NCI-H82 treated with DMSO at 0.1 percent for 48 hours (cell line): ENCODE measurements around the gene DYNLL2.
"Not testable (repeated sequence)": the region's sequence is repeated elsewhere in the genome, so short reads cannot be mapped to it uniquely, and the experiment has no call there.

Source experiments
- DNase-seq: peaks from one replicate; lab custom pipeline; 2025; ENCODE audit not compliant: unreplicated experiment; lab: John Stamatoyannopoulos, UW

The DYNLL2 gene

DNA sequence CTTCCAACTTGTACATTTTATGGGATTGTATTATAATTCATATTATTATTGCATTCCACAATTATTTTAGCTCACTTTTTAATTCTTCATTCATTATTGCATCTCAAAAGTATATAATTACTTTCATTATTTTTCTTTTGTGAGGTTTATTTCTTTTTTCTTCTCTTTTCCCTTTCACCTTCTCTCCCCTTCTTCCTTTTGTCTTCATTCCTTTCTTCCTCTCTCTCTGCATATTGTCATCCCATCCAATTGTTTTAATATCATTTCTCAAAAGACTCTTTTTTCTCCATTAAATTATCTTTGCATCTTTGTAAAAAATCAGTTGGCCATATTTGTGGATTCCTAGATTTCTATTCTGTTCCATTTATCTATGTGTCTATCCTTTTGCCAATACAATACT lies 17.3 kb downstream of the DYNLL2 start:
- DNase-seq, result no peak

DNA sequence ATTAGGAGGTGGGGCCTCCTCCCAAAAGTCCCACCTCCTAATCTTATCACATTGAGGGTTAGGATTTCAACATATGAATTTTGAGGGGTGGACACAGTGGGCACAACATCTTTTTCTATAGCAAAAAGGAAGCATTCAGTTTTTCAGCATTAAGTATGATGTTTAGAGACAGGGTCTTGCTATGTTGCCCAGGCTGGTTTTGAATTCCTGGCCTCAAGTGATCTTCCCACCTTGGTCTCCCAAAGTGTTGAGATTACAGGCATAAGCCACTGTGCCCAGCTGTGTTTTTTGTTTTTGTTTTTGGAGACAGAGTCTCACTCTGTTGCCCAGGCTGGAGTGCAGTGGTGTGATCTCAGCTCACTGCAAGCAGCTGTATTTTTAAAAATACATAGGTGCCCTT lies 18.7 kb downstream of the DYNLL2 start:
- DNase-seq, result not testable (repeated sequence)

DNA sequence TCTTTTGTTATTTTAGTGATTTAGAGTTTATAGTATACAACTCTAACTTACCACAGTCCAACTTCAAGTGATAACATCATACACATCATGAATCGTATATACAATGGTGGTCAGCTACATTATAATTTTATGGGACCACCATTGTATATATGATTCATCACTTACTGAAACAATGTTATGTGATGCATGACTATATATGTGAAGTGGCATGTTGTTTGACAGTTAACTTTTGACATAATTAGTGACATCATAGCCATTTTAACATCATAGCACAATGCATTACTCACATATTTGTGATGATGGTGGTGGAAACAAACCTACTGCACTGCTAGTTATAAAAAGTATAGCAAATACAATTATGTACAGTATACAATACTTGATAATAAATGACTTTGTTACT lies 21.9 kb downstream of the DYNLL2 start:
- no peak for DNase-seq

DNA sequence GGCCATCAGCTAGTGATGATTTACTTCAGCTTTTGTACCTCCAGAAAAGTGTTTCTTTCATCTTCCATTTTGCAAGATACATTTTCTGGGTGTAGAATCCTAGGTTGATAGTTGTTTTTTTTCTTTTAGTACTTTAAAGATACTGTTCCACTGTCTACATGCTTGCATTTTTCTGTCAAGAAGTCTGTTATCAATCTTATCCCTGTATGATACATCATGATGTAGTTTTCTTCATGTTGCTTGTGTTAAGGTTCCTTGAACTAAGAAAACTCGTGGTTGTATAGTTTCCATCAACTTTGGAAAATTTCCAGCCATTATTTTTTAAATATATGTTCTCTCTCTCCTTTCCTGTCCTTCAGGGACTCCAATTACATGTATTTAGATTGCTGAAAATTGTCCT lies 24.1 kb downstream of the DYNLL2 start:
- DNase-seq, result no peak

DNA sequence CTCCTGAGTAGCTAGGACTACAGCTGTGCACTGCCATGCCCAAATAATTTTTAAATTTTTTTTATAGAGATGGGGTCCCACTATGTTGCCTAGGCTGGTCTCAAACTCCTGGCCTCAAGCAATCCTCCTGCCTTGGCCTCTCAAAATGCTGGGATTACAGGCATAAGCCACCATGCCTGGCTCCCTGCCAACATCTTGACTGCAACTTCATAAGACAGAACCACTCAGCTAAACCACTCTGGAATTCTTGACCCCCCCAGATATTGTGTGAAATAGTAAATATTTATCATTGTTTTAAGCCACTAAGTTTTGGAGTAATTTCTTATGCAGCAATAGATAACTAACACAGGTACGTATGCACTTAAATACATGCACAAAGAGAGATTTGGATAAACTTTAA lies 26.0 kb downstream of the DYNLL2 start:
- no peak for DNase-seq

DNA sequence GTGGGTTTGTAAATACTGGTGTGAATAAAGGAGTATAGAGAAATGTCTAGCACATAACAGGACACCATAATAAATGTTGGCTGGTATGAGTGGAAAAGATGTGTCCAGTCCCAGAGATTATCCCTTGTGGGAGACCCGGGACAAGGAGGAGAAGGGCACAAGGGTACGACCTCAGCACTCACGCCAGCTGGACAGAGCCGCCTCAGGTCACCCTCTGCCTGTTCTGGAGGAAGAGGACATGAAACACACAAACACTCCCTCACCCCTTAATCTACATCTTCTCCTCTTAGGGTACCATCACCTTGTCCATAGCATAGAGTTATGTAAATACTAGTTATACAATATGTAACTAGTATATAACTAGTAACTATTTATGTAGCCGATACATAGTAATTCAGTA lies 26.8 kb downstream of the DYNLL2 start:
- no peak for DNase-seq

DNA sequence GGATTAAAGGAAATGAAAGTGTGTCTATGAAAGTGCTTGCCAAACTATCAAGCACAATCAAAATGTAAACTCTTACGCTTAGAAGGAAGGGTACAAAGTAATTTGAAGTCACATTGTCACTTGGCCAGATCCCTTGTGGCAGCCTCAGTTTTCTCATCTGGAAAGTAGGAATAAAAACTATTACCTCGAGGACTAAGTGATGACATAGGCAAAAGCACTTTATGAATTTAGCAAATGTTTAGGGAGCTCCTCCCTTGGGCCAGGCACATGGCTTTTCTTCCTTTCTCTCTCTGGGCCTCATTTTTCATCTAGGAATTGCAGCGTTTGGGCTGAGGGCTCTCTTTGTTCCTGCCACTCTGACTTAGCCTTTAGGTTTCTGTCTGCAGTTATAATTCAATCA lies 28.5 kb downstream of the DYNLL2 start:
- DNase-seq, result no peak

DNA sequence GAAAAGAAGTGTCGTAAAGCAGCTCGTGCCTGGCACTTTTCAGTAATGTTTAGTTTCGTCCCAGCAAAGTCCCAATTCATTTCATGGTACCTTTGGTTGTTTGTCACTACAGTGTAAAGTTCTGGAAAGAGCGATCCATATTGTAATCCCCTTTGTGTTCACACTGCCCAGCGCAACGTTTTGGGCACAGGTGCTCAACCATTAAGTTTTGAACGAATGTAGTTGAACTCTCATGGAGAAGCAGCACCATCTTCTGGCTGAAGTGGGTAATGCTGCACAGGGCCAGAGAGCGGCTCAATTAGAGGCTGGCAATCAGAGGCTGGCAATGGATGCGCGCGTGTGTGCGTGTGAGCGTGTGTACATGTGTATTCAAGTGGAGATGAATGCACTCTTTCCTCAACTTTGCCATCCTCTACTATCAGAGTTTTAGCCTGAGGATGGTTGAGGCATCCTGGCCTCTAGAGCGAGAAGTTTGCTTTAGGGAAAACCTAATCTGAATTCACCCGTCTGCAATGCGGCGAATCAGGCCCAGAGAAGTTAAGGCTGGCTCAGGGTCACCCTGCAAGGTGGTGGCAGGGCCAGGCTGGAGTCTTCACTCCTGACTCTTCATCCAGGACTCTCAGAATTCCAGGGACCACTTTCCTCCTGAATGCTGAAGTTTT lies 29.9 kb downstream of the DYNLL2 start:
- DNase-seq, result peak; percentile 54

DNA sequence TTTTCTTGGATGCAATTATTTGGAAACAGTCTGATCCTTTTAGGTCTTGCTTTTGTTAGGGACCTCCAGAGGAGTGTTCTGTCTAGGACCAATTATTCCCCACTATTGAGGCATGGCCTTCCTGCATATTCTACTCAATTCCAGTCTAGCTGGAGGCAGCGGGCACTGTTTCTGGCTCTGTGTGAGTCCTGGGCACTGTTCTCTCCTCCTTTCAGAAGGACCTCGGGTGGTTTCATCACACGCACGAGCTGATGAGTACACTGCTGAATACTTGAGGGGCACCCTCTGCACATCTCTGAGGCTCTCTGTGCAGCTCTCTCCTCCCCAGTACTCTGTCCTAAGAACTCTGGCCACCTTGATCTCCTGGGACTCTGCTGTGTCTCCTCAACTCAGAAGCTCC lies 30.7 kb downstream of the DYNLL2 start:
- DNase-seq, result no peak

DNA sequence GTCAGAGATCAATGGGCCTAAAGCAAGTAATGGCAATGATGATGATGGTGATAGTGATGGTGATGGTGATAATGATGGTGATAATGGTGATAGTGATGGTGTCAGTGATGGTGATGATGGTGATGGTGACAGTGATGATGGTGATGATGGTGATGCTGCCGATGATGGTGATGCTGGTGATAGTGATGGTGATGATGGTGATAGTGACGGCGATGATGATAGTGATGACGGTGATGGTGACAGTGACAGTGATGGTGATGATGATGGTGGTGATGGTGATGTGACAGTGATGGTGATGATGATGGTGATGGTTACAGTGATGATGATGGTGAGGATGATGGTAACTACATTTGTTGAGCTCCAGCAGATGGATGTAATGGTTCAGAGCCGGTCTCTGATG lies 34.2 kb downstream of the DYNLL2 start:
- DNase-seq, result no peak

DNA sequence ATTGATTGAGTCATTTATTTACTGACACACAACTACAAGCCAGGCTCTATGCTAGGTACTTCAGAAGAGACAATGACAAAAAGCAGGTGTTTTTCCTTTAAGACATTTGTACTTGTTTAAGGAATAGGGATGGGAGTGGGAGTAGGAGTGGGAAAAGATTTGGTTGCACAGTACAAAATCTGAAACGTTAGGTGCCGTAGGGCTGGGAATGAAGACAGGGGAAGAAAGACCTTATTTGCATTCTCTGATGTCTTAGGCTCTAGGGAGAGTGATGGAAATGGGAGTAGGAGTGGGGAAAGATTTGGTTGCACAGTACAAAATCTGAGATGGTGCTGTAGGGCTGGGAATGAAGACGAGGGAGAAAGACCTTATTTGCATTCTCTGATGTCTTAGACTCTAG lies 36.3 kb downstream of the DYNLL2 start:
- DNase-seq, result no peak

DNA sequence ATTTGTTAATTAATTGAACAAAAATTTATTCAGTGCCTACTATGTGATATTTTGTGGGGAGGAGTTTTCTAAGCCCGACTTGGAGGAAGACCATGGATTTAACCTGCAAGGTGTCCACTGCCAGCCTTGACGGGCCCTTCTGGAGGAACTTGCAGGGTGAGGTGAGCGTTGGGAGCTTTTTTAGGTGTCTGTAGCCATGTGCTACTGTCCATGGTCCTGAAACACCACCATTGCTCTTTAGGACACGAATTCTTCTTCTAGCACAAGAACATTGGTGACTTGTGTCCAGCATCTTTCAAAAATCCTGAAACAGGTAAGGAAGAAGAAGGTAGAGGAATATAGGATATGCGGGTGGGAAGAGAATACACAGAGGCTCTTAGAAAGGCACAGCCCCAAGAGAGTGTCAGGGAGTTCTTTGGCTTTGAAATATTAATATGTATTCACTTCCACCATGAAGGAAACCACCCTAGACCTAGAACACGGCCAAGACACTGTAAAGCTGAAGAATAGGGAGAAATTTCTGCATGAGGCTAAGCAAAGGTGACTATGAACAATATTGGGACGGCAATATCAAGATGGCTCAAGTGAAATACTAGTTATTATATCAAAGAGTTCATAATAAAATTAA lies 37.1 kb downstream of the DYNLL2 start:
- no peak for DNase-seq

DNA sequence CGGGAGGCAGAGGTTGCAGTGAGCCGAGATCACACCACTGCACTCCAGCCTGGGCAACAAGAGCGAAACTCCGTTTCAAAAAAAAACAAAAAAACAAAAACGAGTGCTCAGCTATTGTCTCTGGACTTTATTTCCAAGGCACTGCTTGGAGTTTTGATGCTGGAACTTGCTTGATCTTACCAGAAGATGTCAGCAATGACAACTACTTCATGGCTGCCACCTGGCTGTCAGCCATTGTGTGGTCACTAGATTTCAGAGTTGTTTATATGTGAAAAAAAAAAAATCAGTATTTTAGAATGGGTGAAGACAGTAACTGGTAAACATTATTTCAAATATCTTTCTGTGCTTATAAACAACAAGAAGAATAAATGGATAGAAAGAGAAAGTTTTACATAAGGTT lies 38.7 kb downstream of the DYNLL2 start:
- DNase-seq, result peak; percentile 54

DNA sequence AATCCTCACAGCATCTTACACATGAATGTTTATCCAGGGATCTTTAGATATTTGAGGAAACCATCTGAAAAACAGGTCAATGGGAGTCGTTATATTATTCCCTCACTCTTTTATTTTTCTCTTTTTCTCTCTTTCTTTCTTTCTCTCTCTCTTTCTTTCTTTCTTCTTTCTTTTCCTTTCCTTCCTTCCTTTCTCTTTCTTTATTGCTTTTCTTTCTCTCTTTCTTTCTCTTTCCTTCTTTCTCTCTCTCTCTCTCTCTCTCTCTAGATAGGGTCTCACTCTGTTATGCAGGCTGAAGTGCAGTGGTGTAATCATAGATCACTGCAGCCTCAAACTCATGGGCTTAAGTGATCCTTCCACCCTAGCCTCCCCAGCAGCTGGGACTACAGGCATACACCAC lies 44.6 kb downstream of the DYNLL2 start:
- DNase-seq, result no peak

DNA sequence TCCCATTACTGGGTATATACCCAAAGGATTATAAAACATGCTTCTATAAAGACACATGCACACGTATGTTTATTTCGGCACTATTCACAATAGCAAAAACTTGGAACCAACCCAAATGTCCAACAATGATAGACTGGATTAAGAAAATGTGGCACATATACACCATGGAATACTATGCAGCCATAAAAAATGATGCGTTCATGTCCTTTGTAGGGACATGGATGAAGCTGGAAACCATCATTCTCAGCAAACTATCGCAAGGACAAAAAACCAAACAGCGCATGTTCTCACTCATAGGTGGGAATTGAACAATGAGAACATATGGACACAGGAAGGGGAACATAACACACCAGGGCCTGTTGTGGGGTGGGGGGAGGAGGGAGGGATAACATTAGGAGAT lies 49.5 kb downstream of the DYNLL2 start:
- DNase-seq, result not testable (repeated sequence)

DNA sequence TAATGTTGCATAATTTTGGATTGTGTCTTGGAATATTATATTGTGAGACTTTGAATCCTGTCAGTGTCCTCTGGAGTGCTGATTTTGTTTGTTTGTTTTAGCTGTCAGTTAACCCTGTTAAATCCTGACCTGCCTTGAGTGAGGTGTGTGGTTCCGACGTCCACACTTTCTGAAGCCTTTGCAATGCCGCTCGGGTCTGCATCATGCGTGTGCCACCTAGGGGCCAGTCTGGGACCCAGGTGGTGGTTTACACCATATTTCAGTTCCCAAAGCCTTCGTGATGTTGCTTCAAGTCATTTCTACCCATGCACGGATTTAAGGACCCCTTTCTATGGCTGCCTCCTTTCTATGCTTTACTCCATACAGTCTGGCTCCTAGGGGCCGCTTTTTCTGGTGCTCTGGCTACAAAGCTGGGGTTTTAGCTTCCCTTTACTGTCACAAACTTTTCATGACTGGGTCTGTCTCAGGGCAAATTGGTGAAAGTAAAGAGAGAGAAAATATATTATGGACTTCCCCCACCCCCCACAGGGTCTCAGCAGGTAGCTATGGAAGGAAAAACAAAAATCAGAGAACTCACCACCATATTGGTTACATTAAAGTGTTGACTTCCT lies 53.6 kb downstream of the DYNLL2 start:
- no peak for DNase-seq

DNA sequence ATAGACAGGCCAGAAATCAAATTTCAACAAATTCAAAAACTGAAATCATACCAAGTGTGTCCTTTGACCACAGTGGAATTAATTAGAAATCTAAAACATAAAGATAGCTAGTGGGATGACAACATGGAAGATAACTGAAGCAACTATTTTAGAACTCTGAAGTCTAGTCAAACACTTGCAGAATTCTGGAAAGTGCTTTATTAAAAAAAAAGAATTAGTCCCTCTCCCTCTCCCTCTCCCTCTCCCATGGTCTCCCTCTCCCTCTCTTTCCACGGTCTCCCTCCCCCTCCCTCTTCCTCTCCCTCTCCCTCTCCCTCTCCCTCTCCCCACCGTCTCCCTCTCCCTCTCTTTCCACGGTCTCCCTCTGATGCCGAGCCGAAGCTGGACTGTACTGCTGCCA lies 58.3 kb downstream of the DYNLL2 start:
- no peak for DNase-seq

DNA sequence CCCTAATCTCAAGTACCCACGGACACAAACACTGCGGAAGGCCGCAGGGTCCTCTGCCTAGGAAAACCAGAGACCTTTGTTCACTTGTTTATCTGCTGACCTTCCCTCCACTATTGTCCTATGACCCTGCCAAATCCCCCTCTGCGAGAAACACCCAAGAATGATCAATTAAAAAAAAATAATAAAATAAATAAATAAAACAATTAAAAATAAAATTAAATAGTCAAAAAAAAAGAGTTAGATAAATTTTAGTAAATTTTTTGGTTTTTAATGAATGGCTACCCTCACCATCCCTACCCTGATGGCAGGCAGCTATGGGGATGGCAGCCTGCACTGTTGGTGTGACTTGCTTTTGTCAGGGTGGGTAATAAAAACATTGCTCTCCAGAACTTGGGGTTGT lies 60.1 kb downstream of the DYNLL2 start:
- DNase-seq, result not testable (repeated sequence)

DNA sequence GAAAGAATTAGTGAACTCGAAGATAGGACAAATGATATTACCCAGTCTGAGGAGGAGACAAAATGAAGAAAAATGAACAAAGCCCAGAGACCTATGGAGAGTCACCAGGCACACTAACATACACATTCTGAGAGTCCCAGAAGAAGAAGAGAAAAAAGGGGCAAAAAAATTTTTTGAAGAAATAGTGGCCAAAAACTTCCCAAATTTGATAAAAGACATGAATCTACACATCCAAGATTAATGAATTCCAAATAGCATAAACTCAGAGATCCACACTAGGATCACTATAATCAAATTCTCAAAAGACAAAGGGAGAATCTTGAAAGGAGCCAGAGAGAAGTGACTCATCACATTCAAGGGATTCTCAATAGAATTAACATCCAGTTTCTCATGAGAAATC lies 61.6 kb downstream of the DYNLL2 start:
- DNase-seq, result no peak
